ENCODE data around the gene TSHZ1. TPM values are rescaled to one million over a fixed set of nuclear protein-coding genes. Genes with fewer than 3 reads are reported as not detected.

Gene TSHZ1
- total and polyA plus RNA-seq, 2 of the 8 experiments (the other 6 are each of a cell fraction or from before 2014, with no cell fraction given), result 0.03 to 0.32 TPM

GRCh38 chr18:75173738-75174137, 36.9 kb upstream of the TSHZ1 start (continued):
- TF ChIP-seq CHD7 (IDR thresholded peaks at IDR 0.05; ENCODE audit: insufficient replicate concordance, low read length) (no peak), CEBPB (IDR thresholded peaks at IDR 0.05; ENCODE audit: low read depth, low read length) (no peak)
